Activated CD4-positive, alpha-beta T cell treated with anti-CD3 and anti-CD28 coated beads for 24 hours (primary cell): ENCODE data around the gene ACOT7.

ENCODE experiments used
- DNase-seq, 2 donors: peaks; one replicate each; pipeline ENCODE4 v3.0.0-alpha.2; 2020; ENCODE audit warnings: low read depth in 2 of 2

The ACOT7 gene

GRCh38 chr1:6343506-6344405, 49.8 kb downstream of the ACOT7 start:
- DNase-seq = peak in 1 of 2 donors; percentile 44

GRCh38 chr1:6342056-6342455, 51.5 kb downstream of the ACOT7 start:
- no peak for DNase-seq

- DNase-seq = no peak
Observed at GRCh38 chr1:6338695-6339094, 54.9 kb downstream of the ACOT7 start.

GRCh38 chr1:6336776-6337622, 56.6 kb downstream of the ACOT7 start:
- no peak for DNase-seq

GRCh38 chr1:6334261-6334993, 59.1 kb downstream of the ACOT7 start:
- DNase-seq = no peak

- no peak for DNase-seq
Observed at GRCh38 chr1:6332821-6333220, 60.7 kb downstream of the ACOT7 start.

- no peak for DNase-seq
Observed at GRCh38 chr1:6331543-6332273, 61.9 kb downstream of the ACOT7 start.

- no peak for DNase-seq
Observed at GRCh38 chr1:6330410-6330911, 63.1 kb downstream of the ACOT7 start.

- no peak for DNase-seq
Observed at GRCh38 chr1:6329851-6330250, 63.7 kb downstream of the ACOT7 start.

GRCh38 chr1:6329396-6329795, 64.2 kb downstream of the ACOT7 start:
- DNase-seq = no peak

- no peak for DNase-seq
Observed at GRCh38 chr1:6328696-6329095, 64.9 kb downstream of the ACOT7 start.

GRCh38 chr1:6328091-6328490, 65.5 kb downstream of the ACOT7 start:
- DNase-seq = no peak

- no peak for DNase-seq
Observed at GRCh38 chr1:6325482-6325881, 68.1 kb downstream of the ACOT7 start.

- no peak for DNase-seq
Observed at GRCh38 chr1:6322161-6322560, 71.4 kb downstream of the ACOT7 start.

GRCh38 chr1:6321205-6321604, 72.4 kb downstream of the ACOT7 start:
- DNase-seq = no peak

- DNase-seq = no peak
Observed at GRCh38 chr1:6317098-6317760, 76.3 kb downstream of the ACOT7 start.

- DNase-seq = no peak
Observed at GRCh38 chr1:6316240-6317097, 77.1 kb downstream of the ACOT7 start.

- no peak for DNase-seq
Observed at GRCh38 chr1:6314503-6314902, 79.1 kb downstream of the ACOT7 start.

- no peak for DNase-seq
Observed at GRCh38 chr1:6313393-6314200, 80.0 kb downstream of the ACOT7 start.
